Sigmoid colon (tissue), 7 donors: ENCODE data around the gene FUBP3. TPM values are rescaled to one million over a fixed set of nuclear protein-coding genes. Genes with fewer than 3 reads are reported as not detected.

ENCODE experiments used
- DNase-seq: peaks from one replicate; pipeline ENCODE4 v3.0.0-alpha.2; 2019
- H3K27ac ChIP-seq, 4 donors: fragments of 200-600 bp; sonication (generic); one replicate each; pipeline ENCODE4 v1.5.1; 2016 to 2019; ENCODE audit warnings: mild to moderate bottlenecking in 1 of 4
- H3K27me3 ChIP-seq, 3 donors: fragments of 200-600 bp; sonication (generic); one replicate each; pipeline ENCODE4 v1.5.1; 2019; ENCODE audit warnings: mild to moderate bottlenecking in 1 of 3
- H3K36me3 ChIP-seq, 4 donors: fragments of 200-600 bp; sonication (generic); one replicate each; pipeline ENCODE4 v1.5.1; 2016 to 2019
- H3K4me1 ChIP-seq, 4 donors: fragments of 200-600 bp; sonication (generic); one replicate each; pipeline ENCODE4 v1.5.1; 2017 to 2019
- H3K4me3 ChIP-seq, 4 donors: fragments of 200-600 bp; sonication (generic); one replicate each; pipeline ENCODE4 v1.5.1; 2017 to 2019; ENCODE audit warnings: mild to moderate bottlenecking in 2 of 4, moderate library complexity in 1 of 4
- H3K9me3 ChIP-seq, 4 donors: fragments of 200-600 bp in 3 of 4; sonication (generic) in 3 of 4; one replicate each; pipeline versions ENCODE4 v1.5.1 to v1.6.1; 2013 to 2019
- EP300 ChIP-seq, 4 donors: sonication (generic); formaldehyde crosslinking; IDR thresholded peaks; one replicate each; pipeline ENCODE4 v1.6.1; 2017; ENCODE audit warnings: antibody characterized with exemption in 4 of 4
- POLR2A ChIP-seq, 2 donors: fragments of 450-650 bp; IDR thresholded peaks; one replicate each; pipeline ENCODE4 v1.6.1; 2016; ENCODE audit warnings: antibody characterized with exemption in 2 of 2, mild to moderate bottlenecking in 2 of 2, moderate library complexity in 2 of 2
- POLR2AphosphoS5 ChIP-seq, 4 donors: sonication (generic); formaldehyde crosslinking; IDR thresholded peaks; one replicate each; pipeline ENCODE4 v1.6.1; 2017; ENCODE audit warnings: antibody characterized with exemption in 4 of 4
- WGBS, 2 donors: extraction: QIAGEN DNeasy Blood & Tissue Kit; methylation state at CpG; one replicate each; pipeline ENCODE4 v1.1.7; 2013; 5-methylcytosine and 5-hydroxymethylcytosine counted together
- intact Hi-C: fragments of 100-400 bp; cut with DNase I; formaldehyde crosslinking; loops from one replicate; pipeline ENCODE4 v1.15.1; 2023
- polyA plus RNA-seq, 3 donors: library from polyadenylated mRNA; stranded (reverse); fragments of 200-250 nt; gene quantifications; one replicate each; pipeline ENCODE4 v1.2.3, GENCODE V29; 2013
- total RNA-seq, 4 donors: library from RNA; depleted of rRNA; stranded (reverse); fragments of >200 nt; gene quantifications; one replicate each; pipeline ENCODE4 v1.1.0, GENCODE V29; 2016
- TF ChIP-seq, protein P1 (sequence below), 4 experiments: fragments of 450-650 bp in 3 of 4; fragments of 200-600 bp in 1 of 4; IDR thresholded peaks; one replicate each; pipeline ENCODE4 v1.5.1; 2016 to 2019; ENCODE audit warnings: antibody characterized with exemption in 4 of 4, mild to moderate bottlenecking in 3 of 4, moderate library complexity in 2 of 4
- donor health status: healthy with polysubstance abuse.
- donor health status: Bipolar disorder and iron deficiency.
- donor health status: healthy.

Gene FUBP3
- total and polyA plus RNA-seq, 7 donors, result 19.4 to 44.4 (median 41.3) TPM

DNA sequence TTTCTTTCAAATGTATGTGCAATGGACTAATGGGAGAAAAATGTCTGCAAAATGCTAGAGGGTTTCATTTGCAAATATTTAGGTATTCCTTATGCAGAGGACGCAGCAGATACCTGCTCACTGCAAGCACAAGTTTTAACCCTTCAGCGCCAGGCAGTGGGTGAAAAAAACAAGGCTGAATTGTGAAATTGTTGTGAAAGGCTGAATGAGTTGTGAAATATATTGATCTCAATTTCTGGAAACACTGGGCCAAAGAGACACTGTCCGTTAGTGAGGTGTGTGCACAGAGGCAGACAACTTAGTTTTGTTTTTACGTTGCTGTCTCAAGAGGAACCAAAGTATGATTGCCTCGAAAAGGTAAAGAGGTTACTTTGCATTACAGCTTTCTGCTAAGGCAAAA is 18.8 kb downstream of the FUBP3 start:
- H3K4me3 ChIP-seq, result no peak overlapping the region
- H3K4me1 ChIP-seq, result no peaks in the 10 kb centered on the region
- peaks cover 5 to 66% (median 9%) of the 10 kb centered on the region in 4 donors for H3K36me3 ChIP-seq
- no peaks in the 10 kb centered on the region for H3K9me3 ChIP-seq
- H3K27ac ChIP-seq, result no peak overlapping the region
- H3K27me3 ChIP-seq, result no peaks in the 10 kb centered on the region
- 96% methylated on average over 5 of the region's 5 CpGs for WGBS, 2 donors
- DNase-seq, result no peak
- TF ChIP-seq POLR2AphosphoS5 (IDR thresholded peaks at IDR 0.05), result no peak
- TF ChIP-seq EP300 (IDR thresholded peaks at IDR 0.05), result no peak
- TF ChIP-seq, protein P1, sequence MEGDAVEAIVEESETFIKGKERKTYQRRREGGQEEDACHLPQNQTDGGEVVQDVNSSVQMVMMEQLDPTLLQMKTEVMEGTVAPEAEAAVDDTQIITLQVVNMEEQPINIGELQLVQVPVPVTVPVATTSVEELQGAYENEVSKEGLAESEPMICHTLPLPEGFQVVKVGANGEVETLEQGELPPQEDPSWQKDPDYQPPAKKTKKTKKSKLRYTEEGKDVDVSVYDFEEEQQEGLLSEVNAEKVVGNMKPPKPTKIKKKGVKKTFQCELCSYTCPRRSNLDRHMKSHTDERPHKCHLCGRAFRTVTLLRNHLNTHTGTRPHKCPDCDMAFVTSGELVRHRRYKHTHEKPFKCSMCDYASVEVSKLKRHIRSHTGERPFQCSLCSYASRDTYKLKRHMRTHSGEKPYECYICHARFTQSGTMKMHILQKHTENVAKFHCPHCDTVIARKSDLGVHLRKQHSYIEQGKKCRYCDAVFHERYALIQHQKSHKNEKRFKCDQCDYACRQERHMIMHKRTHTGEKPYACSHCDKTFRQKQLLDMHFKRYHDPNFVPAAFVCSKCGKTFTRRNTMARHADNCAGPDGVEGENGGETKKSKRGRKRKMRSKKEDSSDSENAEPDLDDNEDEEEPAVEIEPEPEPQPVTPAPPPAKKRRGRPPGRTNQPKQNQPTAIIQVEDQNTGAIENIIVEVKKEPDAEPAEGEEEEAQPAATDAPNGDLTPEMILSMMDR (IDR thresholded peaks at IDR 0.05), result no peak
- no peak for TF ChIP-seq POLR2A (IDR thresholded peaks at IDR 0.05)
- intact Hi-C loops, result no loop called here

DNA sequence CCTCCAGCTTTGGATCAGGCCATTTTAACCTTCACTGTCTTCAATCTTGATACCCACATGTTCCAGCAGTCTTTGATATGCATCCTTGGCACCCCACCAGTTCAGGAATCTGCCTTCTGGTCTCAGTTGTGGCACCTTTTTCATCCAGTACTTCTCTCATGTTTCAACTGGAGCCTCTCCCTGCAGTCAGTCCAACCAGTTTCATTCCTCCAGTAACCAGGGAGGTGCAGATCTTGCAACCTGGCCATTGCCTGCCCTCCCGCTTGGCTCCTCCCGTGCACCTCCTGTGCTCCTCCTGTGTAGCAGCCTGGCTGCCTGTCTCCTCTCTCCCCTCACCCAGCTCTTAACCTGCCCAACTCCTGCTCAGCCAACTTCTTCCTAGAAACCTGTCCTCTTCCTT is 20.2 kb downstream of the FUBP3 start:
- Histone ChIP-seq H3K4me3 (no peak overlapping the region), H3K36me3 (peaks cover 5 to 70% (median 9%) of the 10 kb centered on the region in 4 donors), H3K9me3 (no peaks in the 10 kb centered on the region), H3K4me1 (no peaks in the 10 kb centered on the region), H3K27me3 (no peaks in the 10 kb centered on the region), H3K27ac (no peak overlapping the region)
- no peak for DNase-seq
- intact Hi-C loops, result no loop called here
- TF ChIP-seq POLR2A (IDR thresholded peaks at IDR 0.05) (no peak), EP300 (IDR thresholded peaks at IDR 0.05) (no peak), POLR2AphosphoS5 (IDR thresholded peaks at IDR 0.05) (no peak)
- TF ChIP-seq, protein P1 (IDR thresholded peaks at IDR 0.05), result no peak
- 96 to 100% methylated on average over 2 of the region's 2 CpGs for WGBS, 2 donors

DNA sequence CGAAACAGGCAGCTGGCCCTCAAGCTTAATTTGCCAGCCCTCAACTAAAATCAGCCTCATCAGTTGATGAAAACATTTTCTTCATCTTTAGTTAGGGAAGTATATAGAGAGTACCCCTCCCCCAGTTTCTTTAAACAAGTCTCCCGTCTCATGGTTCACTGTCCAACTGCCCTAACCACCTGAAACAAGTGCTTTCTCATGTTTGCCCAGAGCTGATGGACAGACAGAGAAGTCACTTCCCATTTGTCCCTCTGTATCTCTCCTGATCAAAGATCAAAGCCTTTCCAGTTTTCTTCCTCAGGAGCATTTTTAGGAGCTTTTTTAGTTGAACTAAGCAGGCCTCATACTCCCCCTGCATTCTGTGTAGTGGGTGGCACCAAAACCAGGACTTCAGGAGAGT is 21.7 kb downstream of the FUBP3 start:
- DNase-seq, result no peak
- intact Hi-C loops, result no loop called here
- Histone ChIP-seq H3K27ac (no peak overlapping the region), H3K27me3 (no peaks in the 10 kb centered on the region), H3K36me3 (peaks cover 5 to 62% (median 6%) of the 10 kb centered on the region in 4 donors), H3K9me3 (no peaks in the 10 kb centered on the region), H3K4me3 (no peak overlapping the region), H3K4me1 (no peaks in the 10 kb centered on the region)
- WGBS, 2 donors, result 76 to 80% methylated on average over 2 of the region's 2 CpGs
- TF ChIP-seq EP300 (IDR thresholded peaks at IDR 0.05), result no peak
- TF ChIP-seq, protein P1 (IDR thresholded peaks at IDR 0.05), result no peak
- TF ChIP-seq POLR2A (IDR thresholded peaks at IDR 0.05), result no peak
- TF ChIP-seq POLR2AphosphoS5 (IDR thresholded peaks at IDR 0.05), result no peak

DNA sequence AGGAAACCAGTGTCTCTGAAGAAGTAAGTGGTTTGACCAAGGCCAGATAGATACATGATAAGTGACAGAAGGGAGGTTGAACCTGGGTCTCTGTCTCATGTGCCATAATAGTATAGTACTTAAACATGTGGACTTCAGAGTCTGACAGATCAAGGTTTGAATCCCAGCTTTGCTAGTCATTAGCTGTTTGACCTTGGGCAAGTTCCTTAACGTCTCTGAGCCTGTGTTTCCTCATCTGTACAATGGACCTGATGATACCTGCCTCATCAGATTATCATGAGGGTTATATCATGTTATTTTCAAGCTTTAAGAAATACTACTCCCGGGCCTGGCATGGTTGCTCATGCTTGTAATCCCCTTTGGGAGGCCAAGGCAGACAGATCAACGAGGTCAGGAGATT is 24.9 kb downstream of the FUBP3 start:
- no peak overlapping the region for H3K27ac ChIP-seq
- H3K27me3 ChIP-seq, result no peaks in the 10 kb centered on the region
- TF ChIP-seq, protein P1 (IDR thresholded peaks at IDR 0.05), result no peak
- TF ChIP-seq POLR2A (IDR thresholded peaks at IDR 0.05), result no peak
- TF ChIP-seq POLR2AphosphoS5 (IDR thresholded peaks at IDR 0.05), result no peak
- TF ChIP-seq EP300 (IDR thresholded peaks at IDR 0.05), result no peak
- H3K36me3 ChIP-seq, result peaks cover 0 to 30% (median 3%) of the 10 kb centered on the region in 4 donors
- DNase-seq, result no peak
- peaks cover 0 to 27% (median 19%) of the 10 kb centered on the region in 4 donors for H3K4me1 ChIP-seq
- no peaks in the 10 kb centered on the region for H3K9me3 ChIP-seq
- intact Hi-C loops, result no loop called here
- 87% methylated on average over 3 of the region's 3 CpGs for WGBS, 2 donors
- no peak overlapping the region for H3K4me3 ChIP-seq
